ENCODE results near the gene FGA.
A peak's percentile ranks its signal among the peaks of the same experiment; 100 is the strongest.

FGA gene

DNA sequence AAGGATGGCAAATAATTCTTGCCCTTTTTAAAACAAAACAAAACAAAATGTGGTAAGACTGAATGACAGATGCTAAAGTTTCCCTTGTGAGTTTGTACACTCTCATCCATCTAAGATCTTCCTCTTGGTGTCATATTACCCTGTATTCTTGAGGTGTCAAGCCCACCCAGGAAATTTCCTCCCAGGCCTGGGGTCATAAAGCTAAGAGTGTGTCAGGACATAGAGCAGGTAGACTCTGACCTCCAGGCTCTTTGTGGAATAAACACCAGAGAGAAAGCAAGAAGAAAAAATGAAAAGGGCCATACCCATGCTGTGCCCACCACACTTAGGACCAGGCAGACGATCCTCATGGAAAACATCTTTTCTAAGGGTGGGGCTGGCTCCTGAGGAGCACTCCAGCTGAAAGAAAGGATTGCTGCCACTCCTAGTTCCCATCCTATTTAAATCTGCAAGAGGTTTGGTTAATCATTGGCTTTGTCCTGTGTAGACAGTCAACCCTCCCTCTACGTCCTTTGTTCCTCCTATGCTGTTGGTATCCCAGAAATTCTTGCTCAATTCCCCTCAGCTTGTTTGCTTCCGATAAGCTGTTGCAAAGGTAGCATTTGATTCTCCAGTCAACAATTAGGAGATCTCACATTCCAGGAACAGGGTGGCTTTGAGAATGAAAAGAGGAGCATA is at the start of gene FGA:
FGA (minus strand) TSS at position 414 of the 678 bp plus-strand sequence; CDS start at position 359, 55 bp downstream.
- no peak for DNase-seq
- intact Hi-C loops (cut with DNase I): no loop called here

DNA sequence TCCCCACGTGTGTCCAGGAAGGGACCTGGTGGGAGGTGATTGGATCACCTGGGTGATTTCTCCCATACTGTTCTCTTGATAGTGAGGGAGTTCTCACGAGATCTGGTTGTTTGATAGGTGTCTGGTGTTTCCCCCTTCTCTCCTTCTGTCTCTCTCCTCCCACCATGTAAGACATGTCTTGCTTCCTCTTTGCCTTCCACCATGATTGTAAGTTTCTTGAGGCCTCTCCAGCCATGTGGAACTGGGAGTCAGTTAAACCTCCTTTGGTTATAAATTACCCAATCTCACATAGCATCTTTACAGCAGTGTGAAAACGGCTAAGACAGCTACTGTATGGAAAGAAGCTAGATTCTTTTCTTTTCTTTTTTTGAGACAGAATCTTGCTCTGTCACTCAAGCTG is 43.5 kb upstream of the FGA start:
- intact Hi-C loops (cut with DNase I): no loop called here
- DNase-seq: no peak

DNA sequence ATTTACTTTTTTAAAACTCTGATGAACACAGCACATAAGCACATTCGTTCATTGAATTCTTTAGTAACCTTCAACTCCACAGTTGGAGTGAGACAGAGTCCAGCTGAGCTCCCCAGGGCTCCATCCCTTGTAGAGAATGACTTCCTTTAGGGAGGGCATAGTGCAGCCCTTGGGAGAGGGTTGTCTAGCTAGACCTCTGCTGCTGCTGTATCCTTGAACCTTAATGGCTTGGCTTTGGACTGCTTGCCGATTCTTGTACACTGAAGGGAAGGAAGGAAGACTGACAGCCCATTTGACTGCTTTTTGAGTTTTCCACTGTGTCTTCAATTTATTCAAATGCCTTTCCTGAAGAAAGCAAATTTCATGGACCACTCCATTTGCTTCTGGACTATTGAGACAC is 41.3 kb upstream of the FGA start:
- no peak for DNase-seq
- intact Hi-C loops (cut with DNase I): no loop called here

DNA sequence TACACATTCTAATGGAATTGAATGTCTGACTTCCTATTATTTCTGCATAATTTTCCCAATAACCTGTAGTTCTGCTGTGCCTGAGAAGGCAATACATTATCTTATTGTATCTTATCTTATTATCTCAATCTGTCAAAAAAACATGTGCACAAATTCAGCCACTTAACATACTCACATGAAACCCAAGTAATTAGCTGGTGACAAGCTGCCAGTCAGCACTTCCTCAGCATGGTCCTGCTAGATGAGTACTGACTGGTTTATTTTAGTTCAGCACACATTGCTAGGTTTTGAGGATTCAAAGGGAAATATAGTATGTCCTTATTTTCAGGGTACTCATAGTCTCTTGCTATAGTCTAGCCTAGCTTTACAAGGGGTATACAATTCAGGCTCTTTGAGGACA is 39.8 kb upstream of the FGA start:
- intact Hi-C loops (cut with DNase I): no loop called here

DNA sequence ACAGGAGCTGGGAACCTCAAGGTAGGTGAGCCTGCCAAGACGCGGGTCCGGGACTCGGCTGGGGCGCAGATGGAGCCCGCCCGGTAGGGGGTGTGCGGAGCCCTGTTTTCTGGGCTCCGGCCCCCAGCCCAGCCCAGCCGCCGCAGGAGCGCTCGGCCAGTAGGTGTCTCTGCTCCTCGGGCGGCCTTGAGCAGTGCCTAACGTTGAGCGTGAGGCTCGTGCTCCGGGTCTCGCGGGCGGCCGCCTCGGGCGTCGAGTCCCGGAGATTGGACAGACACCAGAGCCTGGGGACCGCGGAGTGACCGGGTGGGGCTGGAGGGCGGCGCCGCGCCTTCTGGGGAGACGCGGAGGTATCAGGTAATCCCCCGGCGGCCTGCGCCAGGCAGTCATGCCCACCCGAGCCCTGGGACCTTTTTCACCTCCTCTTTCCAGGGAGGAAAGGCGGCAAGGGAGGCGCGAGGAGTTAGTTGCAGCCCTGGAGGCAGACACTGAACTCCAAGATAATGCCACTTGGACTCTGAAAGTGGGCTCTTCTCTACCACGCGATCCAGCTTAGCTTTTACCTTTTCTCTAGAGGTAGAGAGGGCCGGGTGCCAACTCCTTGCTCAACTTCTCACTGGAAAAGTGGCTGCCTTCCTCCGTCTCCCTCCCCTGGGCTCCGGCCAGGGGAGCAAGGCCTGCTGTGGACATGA is 36.4 kb upstream of the FGA start:
- intact Hi-C loops (cut with DNase I): no loop called here
- peak in 9 of 10 donors; percentile 10 to 90 (median 48) for DNase-seq

More for the DNA sequence above, 39.8 kb upstream of the FGA start:
- no peak for DNase-seq

DNA sequence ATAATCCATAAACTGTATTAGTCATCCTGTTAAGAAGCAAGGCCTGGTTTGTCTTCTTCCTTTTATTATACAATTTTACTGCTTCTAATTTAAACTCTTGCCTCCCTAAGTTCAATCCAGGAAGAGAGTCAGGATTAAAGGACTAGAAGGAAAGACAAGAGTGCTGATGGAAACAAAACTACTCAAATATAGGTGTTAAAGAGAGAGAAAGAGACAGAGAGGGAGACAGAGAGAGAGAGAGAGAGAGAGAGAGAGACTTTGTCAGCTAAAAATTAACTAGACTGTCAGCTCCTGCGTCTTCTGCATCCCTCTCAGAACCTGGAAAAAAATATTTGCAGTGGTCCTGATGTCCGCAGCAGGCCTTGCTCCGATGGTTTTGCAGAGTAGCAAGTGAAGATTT is 35.4 kb upstream of the FGA start:
- no peak for DNase-seq
- intact Hi-C loops (cut with DNase I): no loop called here

DNA sequence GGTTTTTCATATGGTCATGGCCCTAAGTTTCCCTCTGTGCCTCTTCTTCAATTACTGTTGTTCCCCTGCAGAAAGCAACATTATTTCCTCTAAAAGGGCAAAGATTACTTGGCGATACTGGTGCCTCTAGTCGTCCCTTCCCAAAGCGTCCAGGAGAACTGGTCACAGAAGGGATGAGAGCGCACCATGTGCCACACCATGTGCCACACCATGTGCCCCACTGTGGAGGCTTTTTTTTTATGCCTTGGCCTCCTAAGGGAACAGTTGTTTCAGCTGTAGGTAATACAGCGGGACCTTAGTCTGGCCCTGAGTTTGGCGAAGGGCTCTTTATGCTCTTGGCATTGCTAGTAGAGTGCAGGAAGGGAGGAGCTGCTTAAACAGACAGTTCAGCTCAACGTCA is 33.5 kb upstream of the FGA start:
- intact Hi-C loops (cut with DNase I): no loop called here
- no peak for DNase-seq

DNA sequence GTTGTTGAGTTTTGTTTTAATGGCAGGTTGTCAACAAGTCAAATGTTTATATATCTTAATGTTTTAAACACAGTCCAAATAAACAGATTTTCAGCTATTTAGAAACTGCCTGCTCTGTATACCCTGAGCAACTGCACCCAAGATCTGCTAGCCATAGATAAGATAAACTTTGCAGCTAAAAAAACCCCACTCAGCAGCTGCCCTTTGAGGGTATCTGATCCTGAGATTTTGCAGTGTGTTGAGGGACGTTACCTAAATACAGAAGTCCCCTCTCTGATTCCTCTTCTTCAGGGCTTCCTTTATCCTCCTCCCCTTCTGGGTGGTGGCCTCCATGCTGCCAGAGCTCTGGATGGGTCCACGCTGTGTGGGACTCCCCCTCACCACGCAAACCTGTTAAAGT is 32.9 kb upstream of the FGA start:
- no peak for DNase-seq
- intact Hi-C loops (cut with DNase I): no loop called here

DNA sequence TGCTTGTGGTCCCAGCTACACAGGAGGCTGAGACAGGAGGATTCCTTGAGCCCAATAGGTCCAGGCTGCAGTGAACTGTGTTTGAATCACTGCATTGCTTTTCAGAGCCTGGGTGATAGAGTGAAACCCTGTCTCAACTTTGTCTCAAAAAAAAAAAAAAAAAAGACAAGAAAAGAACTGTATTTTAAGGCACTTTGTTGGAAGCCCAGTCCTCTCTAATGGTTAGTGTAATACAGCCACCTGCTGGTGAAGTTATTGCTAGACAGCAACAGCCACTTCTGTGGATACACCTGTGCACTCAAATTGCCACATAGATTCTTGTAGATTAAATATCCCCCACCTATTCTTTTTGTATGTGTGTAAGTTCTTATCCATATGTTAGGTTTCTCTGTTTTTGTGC is 32.1 kb upstream of the FGA start:
- no peak for DNase-seq
- intact Hi-C loops (cut with DNase I): no loop called here

DNA sequence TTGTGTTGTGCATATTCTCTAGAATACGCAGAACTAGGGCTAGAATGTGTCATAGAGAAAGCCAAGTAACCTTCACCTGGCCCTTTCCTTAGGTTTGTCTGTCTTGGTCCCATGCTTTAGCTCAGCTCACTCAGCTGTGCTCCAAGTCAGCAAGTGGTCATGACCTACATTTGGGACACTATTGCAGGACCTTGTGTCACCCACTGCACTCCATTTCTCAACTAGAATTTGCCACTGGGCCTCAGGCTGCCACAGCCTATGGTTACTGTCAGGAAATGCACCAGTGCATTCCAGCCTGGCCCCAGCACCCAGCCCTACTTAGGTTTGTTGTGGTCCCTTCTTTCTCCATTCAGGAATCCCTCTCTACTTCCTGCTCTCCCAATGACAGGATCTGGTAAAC is 29.6 kb upstream of the FGA start:
- intact Hi-C loops (cut with DNase I): no loop called here
- DNase-seq: no peak

DNA sequence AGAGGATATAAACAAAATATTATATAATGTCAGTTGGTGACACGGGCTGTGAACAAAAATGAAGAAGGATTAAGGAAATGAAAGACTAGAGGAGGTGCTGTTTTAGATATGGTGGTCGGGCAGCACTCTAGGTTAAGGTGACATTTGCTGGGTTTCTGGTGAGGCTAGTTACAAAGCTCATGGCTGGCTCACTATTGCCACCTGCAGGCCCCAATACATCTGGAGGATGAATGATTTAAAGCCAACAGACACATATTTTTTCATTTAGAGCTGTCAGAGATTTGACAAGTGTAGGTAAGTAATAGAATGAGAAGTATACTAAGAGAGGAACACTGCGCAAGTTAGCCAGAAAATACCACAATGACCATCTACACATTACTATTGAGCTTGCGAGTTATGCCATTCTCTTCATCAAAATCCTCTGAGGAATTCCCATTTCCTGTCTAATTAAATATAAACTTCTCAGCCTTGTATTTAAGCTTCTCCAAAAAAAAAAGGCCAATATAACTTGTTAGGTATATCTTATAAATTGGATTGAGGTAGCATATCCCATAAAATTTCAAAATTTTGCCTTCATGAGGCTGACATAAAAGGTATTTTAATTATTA is 28.3 kb upstream of the FGA start:
- DNase-seq: peak in 7 of 10 donors; percentile 47 to 91 (median 70)
- intact Hi-C loops (cut with DNase I): loop anchor here (1.0 kb wide), 1 partner anchor 67 kb away; no protein-coding TSS in a partner anchor

DNA sequence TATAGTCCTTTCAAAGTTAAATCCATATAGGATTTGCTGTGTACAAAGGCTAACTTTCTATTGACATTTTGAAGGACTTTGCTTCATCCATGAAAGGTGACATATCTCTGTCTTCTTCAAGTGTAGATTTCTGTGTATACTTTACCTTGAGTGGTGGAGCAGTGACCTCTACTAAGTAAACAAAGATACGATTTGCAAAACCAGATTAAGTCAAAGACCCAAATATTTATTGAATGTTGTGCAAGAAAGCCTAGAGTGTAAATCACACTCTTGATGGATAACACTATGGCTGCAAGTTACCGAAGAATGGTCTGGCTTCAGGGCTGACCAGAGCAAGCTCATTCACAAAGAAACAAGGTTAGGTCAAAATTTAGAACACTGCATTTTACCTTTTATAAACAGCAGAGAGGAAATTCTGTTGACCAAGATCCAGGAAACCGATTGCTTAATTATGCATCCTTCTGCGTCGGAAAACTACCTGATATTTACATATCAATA is 27.3 kb upstream of the FGA start:
- no peak for DNase-seq
- intact Hi-C loops (cut with DNase I): loop anchor here (1.0 kb wide), 1 partner anchor 66 kb away; no protein-coding TSS in a partner anchor

DNA sequence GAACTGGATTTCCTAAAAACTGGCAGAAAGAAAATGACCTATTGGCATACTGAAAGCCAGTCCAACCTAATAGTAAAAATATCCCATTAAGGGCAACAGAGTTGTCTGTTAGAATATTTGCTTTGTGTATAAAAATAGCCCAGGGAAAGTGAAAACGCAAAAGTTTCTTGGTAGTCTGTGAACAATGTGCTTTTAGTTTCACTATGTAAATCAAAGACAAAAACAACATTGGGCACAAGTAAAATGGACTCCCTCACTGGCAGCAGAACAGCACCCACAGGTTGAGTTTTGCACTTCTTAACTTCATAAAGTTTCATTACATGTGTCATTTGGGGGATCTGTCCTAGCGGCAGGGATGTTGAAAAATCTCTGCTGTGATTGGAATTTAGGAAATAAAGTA is 26.2 kb upstream of the FGA start:
- DNase-seq: no peak
- intact Hi-C loops (cut with DNase I): no loop called here

DNA sequence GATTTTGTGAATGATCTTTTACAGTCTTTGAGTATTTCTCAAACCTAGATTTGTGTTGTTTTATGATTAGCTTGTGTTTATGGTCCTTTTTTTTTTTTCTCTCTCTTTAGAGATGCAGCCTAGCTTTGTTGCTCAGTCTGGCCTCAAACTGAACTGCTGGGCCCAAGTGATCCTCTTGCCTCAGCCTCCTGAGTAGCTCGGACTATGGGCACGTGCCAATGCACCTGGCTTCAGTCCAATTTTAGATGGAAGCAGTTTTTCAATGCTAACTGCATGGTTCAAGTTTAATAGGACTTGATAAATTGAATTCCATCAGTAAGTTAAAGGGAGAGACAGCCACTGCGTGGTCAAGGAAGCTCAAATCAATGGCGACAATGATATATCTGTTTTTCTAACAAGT is 25.7 kb upstream of the FGA start:
- intact Hi-C loops (cut with DNase I): no loop called here
- no peak for DNase-seq

DNA sequence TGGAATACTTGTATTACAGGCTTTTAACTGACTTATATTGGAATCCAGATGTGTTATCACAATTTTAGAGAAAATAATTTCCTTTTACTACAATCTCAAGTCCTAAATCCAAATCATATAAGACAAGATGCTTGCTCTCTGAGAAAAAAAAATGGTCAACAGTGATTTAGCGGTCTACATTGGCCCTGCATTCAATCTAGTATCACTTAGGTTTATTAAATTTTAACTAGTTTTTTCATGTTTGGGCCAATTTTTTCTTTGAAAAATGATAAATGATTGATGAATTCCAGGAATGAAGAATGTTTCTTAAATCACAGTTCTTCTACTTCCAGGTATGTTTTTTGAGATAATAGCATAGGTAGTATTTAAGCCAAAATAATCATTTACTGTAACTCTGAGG is 24.7 kb upstream of the FGA start:
- intact Hi-C loops (cut with DNase I): no loop called here

DNA sequence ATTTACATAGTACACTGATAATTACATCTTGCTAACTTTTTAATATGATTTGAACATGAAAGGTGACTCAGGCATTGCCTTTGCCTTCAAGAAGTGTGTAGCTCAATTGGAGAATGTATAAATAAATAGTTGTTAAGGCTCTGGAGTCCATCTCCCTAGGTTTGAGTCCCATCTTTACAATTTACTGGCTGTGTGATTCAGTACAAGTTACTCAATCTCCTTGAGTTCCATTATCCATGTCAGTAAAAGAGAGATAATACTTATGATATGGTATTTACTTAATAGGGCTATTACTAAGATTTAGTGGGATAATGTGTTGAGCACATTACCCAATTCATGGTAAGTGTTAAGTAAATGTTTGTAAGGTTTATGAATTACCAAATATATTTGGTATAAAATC is 23.8 kb upstream of the FGA start:
- no peak for DNase-seq
- intact Hi-C loops (cut with DNase I): no loop called here

More for the DNA sequence above, 24.7 kb upstream of the FGA start:
- DNase-seq: no peak

DNA sequence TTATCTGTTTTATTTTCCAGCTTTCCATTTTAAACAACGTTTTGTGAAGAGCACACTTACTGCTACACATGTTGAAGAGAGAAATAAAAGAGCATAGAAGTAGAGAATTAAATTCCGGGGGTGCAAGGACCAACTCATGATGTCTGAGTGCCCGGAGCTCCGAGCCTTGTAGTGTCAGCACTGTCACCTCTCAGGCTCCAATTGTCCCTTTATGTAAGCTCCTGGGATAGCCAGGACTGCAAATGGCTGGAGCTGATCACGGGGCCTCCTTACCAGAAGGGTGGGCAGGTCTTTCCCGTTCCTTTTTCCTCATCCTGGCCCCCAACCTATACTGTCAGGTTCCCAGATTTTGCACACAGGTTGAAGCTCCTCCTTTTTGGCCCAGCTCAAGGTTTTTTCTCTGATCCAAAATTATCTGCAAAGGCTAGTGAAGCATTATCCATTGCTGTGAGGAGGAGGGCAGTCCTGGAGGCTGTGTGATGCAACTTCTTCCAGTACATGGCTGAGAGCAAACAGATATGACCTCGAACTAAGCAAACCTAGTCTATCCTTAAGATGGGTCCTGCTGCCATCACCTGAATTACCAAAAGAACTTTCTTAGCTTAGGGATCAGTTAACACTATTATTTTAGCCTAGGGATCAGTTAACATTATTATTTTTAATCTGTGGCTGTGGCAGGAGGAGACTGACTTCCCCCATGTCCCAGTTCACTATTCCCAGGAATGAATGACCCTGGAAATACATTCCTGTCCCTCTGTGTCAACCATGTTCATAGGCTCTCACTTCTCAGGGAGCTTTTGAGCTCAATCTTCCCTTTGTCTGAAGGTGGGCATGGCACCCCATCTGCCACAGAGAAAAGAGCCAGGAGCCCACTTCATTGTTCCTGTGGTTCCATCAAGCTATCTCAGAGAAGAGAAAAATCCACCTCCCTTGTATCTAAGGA is 22.2 kb upstream of the FGA start, which contains the start of gene FGG:
FGG (minus strand) TSS at position 185 of the 943 bp plus-strand sequence; CDS start at position 138, 47 bp downstream.
- intact Hi-C loops (cut with DNase I): no loop called here

DNA sequence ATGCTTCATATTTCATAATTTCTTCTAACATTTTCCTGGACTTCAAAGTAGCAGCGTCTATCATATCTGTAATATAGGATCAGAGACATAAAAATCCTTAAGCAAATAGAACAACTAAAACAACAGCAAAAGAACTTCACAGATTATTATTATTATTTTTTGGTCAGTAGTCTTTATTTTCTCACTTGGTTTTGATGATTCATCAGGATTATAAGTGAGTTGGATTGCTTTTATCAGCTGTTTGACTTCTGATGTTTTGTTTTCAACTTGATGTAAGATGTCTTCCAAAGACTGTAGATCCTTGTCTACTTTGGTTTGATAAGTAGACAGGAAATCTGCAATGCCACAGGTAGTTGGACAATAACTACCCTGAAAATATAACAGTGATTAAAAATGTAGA is 21.3 kb upstream of the FGA start:
- no peak for DNase-seq
- intact Hi-C loops (cut with DNase I): no loop called here

More for the DNA sequence above, 22.2 kb upstream of the FGA start, which contains the start of gene FGG:
- DNase-seq: no peak

DNA sequence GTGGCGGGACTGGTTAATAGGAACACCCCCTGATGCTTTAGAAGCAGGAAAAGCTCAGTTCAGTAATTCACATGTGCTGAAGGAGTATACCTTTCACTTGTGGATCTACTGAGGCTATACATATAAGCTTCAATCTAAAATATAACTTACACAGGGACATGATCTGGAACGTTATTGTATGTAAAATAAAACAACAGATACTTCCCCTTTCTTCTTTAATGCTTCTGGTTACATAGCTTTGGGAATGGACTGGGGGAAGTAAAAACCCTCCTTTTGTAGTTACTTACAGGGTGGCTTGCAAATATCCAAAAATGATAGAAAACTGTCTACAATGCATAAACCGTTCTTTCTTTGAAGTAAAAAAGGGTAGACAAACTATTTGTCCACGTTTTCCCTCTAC is 20.0 kb upstream of the FGA start:
- intact Hi-C loops (cut with DNase I): no loop called here
- no peak for DNase-seq

DNA sequence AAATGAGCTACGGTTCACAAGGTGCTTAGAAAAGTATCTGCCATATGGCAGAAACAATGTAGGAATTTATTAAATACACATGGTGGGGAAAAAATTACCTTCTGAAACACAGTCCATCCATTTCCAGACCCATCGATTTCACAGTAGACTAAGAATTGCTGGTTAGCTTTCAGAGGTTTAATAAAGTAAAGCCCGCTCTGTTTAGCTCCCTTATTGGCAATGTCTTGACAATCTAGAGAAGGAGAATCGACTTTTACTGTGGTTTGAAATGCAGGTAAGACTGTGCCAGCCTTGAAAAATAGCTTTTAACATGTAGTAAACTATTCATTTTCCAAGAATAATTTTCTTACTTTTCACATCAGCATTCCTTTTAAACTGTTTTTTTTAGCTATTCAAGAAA is 19.0 kb upstream of the FGA start:
- DNase-seq: no peak
- intact Hi-C loops (cut with DNase I): no loop called here

Data from posterior cingulate gyrus (tissue), 11 donors.